HUES48 (cell line): Measurements from ENCODE around the gene CGNL1.

ENCODE experiments used
- H3K27ac ChIP-seq: one replicate; pipeline ENCODE4 v1.7.0; 2013; ENCODE audit warnings: low read depth, low read length, inconsistent platforms
- H3K27me3 ChIP-seq: 2 replicates; pipeline ENCODE4 v1.6.1; 2013; ENCODE audit warnings: mild to moderate bottlenecking, low read length; ENCODE audit not compliant: control insufficient read depth, insufficient read depth
- H3K36me3 ChIP-seq: 2 replicates; pipeline ENCODE4 v1.6.1; 2013; ENCODE audit warnings: low read length; ENCODE audit not compliant: control insufficient read depth, insufficient read depth
- H3K4me1 ChIP-seq: 2 replicates; pipeline ENCODE4 v1.6.1; 2013; ENCODE audit warnings: mild to moderate bottlenecking, low read length; ENCODE audit not compliant: control insufficient read depth, insufficient read depth
- H3K4me3 ChIP-seq: 2 replicates; pipeline ENCODE4 v1.5.1; 2013; ENCODE audit warnings: mild to moderate bottlenecking, low read depth, low read length
- H3K9ac ChIP-seq: 2 replicates; pipeline ENCODE4 v1.6.1; 2013; ENCODE audit warnings: mild to moderate bottlenecking, low read depth, low read length, moderate library complexity
- H3K9me3 ChIP-seq: 2 replicates; pipeline ENCODE4 v1.6.1; 2013; ENCODE audit warnings: low read length; ENCODE audit not compliant: control insufficient read depth, insufficient read depth

CGNL1 gene

DNA sequence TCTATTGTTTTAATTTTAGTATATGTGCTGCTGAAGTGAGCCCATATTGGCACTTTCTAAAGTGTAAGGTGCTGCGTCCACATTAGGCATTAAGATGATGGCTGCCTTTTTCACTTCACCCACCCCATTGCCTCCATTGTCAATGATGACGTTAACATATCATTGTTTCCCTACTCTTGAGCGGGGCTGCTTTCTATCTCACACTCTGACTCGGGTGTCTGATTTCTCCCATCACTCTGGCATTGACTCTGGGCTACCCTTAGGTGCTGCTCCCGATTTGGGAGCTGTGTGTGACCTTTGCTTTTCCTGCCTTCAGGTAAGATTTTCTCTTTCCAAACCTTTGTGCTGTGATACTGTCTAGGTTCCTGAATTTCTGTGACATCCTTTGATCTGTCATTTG, 28.8 kb downstream of the CGNL1 start:
- Histone ChIP-seq H3K9ac (no peak overlapping the region), H3K36me3 (peaks cover 2% of the 10 kb centered on the region; the same call in 1 of the 2 replicates), H3K9me3 (no peaks in the 10 kb centered on the region), H3K4me1 (peaks cover 42% of the 10 kb centered on the region), H3K4me3 (no peak overlapping the region), H3K27me3 (no peaks in the 10 kb centered on the region), H3K27ac (no peak overlapping the region)

DNA sequence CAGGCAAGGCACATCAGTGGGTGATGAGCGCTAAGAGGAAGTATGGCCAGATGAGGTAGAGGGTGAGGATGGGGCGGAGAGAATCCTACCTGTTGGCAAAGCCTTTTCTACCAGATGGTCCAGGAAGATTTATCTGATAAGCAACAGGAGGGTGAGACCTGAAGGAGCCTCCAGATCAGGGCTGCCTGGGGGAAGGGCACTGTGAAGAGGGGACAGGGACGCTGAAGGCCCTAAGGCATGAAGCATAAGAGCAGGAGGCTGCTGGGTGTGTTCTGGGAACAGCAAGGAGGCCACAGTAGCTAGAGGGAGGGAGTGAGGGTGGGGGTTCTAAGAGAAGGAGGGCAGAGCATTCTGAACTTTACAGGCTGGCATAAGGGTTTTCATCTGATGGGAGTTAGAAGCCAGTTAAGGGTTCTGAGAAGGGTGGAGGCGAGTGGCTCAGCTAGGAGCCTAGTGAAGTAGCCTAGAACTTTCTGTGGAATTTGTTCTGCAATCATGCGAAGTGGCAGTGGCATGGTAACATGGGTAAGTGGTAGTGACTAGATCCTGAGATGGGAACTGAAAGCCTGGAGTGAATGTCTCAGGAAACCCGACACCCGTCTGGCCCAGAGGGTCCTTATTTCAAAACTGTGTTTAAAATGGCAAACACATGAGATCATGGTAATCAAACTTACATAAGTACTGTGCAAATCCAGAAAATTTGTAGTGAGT, 29.9 kb downstream of the CGNL1 start:
- Histone ChIP-seq H3K27me3 (no peaks in the 10 kb centered on the region), H3K4me1 (peaks cover 42% of the 10 kb centered on the region), H3K27ac (no peak overlapping the region), H3K4me3 (no peak overlapping the region), H3K9me3 (no peaks in the 10 kb centered on the region), H3K36me3 (peaks cover 3% of the 10 kb centered on the region; the same call in 1 of the 2 replicates), H3K9ac (no peak overlapping the region)

DNA sequence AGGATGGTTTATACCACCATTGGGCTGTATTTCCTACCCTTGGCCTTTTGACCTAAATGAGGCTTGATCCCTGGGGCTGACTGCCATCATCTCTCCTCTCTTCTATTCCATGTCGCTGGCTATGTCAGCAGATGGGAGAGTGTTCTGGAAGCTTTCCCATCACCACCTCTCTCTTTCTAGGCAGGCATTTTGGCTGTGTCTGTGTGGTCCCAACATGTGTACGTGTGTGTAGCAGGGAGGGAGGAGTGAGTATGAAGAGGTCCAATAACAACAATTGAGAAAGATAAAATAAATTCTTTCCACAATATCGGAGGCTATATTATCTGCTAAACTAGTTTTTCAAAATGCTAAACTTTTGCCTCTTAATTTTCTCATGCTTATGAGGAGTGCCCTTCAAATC, 34.1 kb downstream of the CGNL1 start:
- H3K36me3 ChIP-seq, result peaks cover 3% of the 10 kb centered on the region; the same call in 1 of the 2 replicates
- H3K9me3 ChIP-seq, result no peaks in the 10 kb centered on the region
- H3K27me3 ChIP-seq, result no peaks in the 10 kb centered on the region
- peaks cover 19% of the 10 kb centered on the region for H3K4me1 ChIP-seq
- H3K4me3 ChIP-seq, result no peak overlapping the region
- no peak overlapping the region for H3K9ac ChIP-seq
- no peak overlapping the region for H3K27ac ChIP-seq

DNA sequence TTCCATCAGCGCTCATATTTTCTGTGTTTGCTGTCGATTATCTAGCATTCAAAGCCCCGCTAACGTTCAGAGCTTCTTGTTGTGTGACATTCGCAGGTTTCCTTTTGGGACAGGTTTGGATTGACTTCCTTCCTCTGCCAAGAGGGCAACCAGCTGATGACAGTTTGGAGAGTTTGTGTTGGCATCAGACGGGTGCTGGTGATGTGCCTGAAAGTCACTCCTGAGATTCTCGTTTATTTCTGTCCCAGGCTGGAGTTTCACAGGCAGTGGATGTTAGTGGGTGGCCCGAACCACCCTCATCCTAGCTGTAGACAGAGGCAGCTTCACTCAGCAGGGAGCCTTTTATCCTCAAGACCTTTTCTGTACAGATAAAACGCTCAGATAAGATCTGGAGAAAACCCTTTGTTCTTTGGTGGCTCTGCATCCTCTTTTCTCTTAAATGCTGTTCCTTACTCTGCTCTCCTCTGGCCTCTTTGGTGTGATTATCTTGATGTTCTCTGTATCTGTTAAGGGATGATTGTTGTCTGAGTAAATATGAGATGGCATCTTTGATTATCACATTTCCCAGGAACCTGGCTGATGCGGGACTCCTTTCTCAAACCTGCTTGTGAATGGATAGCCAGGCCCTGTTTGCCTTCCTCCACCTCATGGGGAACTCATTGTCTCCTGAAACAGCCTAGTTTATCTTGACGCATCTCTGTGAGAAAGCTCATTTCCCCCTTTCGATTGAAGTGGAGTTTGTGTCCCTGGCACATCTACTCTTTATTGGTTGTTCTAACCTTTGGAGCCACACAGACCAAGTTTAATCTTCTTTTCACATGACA, 35.9 kb downstream of the CGNL1 start:
- Histone ChIP-seq H3K9ac (no peak overlapping the region), H3K27me3 (no peaks in the 10 kb centered on the region), H3K9me3 (no peaks in the 10 kb centered on the region), H3K36me3 (peaks cover 3% of the 10 kb centered on the region; the same call in 1 of the 2 replicates), H3K4me3 (no peak overlapping the region), H3K4me1 (peaks cover 8% of the 10 kb centered on the region; the same call in 1 of the 2 replicates), H3K27ac (peak overlapping the region; percentile 31)

DNA sequence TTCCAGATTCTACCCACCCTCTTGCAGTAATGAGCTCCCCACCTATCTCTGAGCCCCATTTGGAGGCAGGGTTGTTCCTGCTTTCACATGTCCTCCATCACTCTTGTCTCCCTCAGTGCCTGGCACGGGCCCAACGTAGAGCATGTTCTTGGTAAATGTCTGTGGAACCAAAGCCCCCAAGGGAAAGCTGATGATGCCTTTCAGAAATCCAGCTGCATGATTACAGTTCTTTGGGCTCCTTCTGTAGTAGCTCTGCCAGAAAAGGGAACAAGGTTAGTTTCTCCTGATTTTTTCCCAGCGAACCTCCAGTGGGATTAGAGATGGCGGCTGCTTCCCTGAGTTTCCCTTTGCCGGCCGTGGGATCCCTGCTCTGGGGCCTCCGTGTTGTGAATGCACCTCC, 39.3 kb downstream of the CGNL1 start:
- Histone ChIP-seq H3K9ac (no peak overlapping the region), H3K27me3 (no peaks in the 10 kb centered on the region), H3K9me3 (no peaks in the 10 kb centered on the region), H3K27ac (no peak overlapping the region), H3K36me3 (no peaks in the 10 kb centered on the region), H3K4me1 (peaks cover 8% of the 10 kb centered on the region), H3K4me3 (no peak overlapping the region)

DNA sequence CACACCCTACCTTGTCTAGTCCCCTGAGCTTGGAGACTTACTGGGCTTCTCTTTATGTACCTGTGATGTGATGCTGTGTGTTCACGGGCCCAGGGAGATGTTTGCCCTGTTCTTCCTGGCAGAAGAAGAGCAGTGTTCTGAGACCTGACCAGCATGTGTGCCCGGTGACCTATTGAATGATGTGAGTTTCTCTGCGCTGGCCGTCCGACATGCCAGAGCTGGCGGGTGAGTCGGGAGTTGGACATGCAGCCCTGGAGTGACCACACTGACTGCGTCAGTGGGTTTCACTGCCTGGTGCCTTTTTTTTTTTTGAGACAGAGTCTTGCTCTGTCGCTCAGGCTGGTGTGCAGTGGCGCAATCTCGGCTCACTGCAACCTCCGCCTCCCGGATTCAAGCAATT, 42.3 kb downstream of the CGNL1 start:
- H3K4me3 ChIP-seq, result no peak overlapping the region
- no peaks in the 10 kb centered on the region; the same call in 1 of the 2 replicates for H3K4me1 ChIP-seq
- H3K36me3 ChIP-seq, result no peaks in the 10 kb centered on the region
- no peaks in the 10 kb centered on the region for H3K9me3 ChIP-seq
- H3K27ac ChIP-seq, result no peak overlapping the region
- no peaks in the 10 kb centered on the region for H3K27me3 ChIP-seq
- H3K9ac ChIP-seq, result no peak overlapping the region

DNA sequence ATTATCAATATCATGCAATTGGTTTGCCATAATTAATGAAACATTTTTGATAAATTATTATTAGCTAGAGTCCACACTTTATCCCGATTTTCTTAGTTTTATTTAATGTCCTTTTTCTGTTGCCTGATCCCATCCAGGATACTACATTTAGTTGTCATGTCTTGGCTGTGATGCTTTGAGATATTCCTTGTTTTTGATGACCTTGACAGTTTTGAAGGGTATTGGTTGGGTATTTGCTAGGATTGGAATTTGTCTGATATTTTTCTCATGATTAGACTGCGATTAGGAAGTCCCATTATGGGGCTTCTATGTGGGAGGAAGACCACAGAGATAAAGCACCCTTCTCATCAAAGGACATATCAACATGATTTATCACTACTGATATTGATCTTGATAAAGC, 43.0 kb downstream of the CGNL1 start:
- H3K9ac ChIP-seq, result no peak overlapping the region
- no peaks in the 10 kb centered on the region for H3K9me3 ChIP-seq
- no peaks in the 10 kb centered on the region for H3K27me3 ChIP-seq
- no peak overlapping the region for H3K27ac ChIP-seq
- no peaks in the 10 kb centered on the region for H3K36me3 ChIP-seq
- no peak overlapping the region for H3K4me3 ChIP-seq
- H3K4me1 ChIP-seq, result no peaks in the 10 kb centered on the region; the same call in 1 of the 2 replicates

DNA sequence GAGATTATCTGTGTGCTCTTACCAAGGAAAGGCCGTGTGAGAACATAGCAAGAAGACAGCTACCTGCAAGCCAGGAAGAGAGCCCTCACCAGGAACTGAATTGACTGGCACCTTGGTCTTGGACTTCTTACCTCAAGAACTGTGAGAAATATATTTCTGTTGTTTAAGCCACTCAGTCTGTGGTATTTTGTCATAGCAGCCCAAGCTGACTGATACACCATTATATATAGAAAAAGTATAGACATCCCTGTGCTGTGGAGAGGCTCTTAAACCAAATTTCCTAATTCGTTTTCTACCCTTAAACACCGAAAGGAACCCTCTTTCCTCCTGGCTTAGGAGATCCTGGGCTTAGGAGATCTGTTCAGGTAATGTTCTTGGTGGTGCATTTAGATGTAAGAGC, 44.8 kb downstream of the CGNL1 start:
- Histone ChIP-seq H3K9ac (no peak overlapping the region), H3K27me3 (no peaks in the 10 kb centered on the region), H3K4me3 (no peak overlapping the region), H3K36me3 (no peaks in the 10 kb centered on the region), H3K27ac (no peak overlapping the region), H3K9me3 (no peaks in the 10 kb centered on the region), H3K4me1 (no peaks in the 10 kb centered on the region; the same call in none of the 2 replicates)

DNA sequence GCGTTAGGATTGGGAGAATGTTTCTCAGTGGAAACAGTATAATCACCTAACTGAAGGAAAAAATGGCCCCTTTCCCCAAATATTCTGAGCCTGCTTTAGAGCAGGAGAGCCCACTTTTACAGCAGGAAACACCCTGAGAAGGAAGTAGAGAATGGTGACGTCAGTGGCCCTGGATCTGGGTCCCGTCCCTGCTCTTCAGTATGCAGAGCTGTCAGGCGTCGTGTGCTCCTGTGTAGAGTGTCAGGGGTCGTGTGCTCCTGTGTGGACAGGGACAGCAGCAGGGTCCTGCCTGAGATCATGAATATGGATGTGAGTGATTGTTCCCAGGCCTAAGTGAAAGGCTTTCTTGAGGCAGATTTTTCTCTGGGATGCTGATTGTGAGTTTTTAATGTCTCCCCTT, 45.2 kb downstream of the CGNL1 start:
- Histone ChIP-seq H3K4me1 (peaks cover under 1% of the 10 kb centered on the region), H3K9me3 (no peaks in the 10 kb centered on the region), H3K9ac (no peak overlapping the region), H3K27ac (no peak overlapping the region), H3K36me3 (no peaks in the 10 kb centered on the region), H3K27me3 (no peaks in the 10 kb centered on the region), H3K4me3 (no peak overlapping the region)

DNA sequence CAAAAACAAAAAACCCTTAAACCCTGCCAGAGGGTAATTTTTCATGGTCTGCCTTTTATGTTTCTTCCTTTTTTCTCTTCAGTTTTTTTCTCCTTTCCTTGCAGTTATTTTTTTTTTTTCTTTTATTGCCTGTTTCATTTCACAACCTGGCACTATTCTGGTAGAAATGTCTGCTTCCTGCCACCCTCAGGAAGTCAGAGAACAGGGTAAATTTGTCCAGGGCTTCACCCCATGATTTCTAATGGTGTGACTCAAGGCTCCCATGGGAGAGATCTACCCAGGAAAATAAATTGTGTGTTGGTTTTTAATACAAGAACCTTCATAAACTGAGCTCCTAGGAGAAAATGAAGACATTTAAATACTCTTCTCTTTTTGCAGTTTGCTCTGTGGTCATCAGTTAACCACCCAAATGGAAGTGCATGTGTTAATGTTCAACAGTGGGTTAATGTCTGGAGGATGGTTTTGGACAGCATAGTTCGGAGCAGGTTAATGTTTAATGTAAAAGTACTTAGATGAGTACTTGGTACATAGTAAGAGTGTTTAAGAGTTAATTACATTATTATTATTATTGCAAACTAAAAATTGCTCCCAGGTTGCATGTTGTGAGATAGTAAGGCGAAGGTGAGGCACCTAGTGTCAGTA, 45.9 kb downstream of the CGNL1 start:
- no peaks in the 10 kb centered on the region for H3K36me3 ChIP-seq

More for the DNA sequence above, 45.9 kb downstream of the CGNL1 start:
- Histone ChIP-seq H3K9me3 (no peaks in the 10 kb centered on the region), H3K9ac (no peak overlapping the region), H3K4me1 (peaks cover 7% of the 10 kb centered on the region), H3K4me3 (no peak overlapping the region), H3K27ac (no peak overlapping the region), H3K27me3 (no peaks in the 10 kb centered on the region)
